SKM-1 (cell line): ENCODE results near the gene PCDHGC3.
A peak's percentile ranks its signal among the peaks of the same experiment; 100 is the strongest.

Experiments used
- DNase-seq: peaks from one replicate; lab custom pipeline; 2025; ENCODE audit not compliant: unreplicated experiment; lab: John Stamatoyannopoulos, UW

The PCDHGC3 gene

GRCh38 chr5:141506381-141507155 lies 30.8 kb downstream of the PCDHGC3 start:
- DNase-seq = no peak

- DNase-seq = no peak
Observed at GRCh38 chr5:141507387-141508091, 31.8 kb downstream of the PCDHGC3 start.

- no peak for DNase-seq
Observed at GRCh38 chr5:141508440-141508797, 32.7 kb downstream of the PCDHGC3 start.

- DNase-seq = no peak
Observed at GRCh38 chr5:141508798-141509611, 33.2 kb downstream of the PCDHGC3 start.

- no peak for DNase-seq
Observed at GRCh38 chr5:141510160-141510559, 34.4 kb downstream of the PCDHGC3 start.

- DNase-seq = no peak
Observed at GRCh38 chr5:141510850-141511601, 35.3 kb downstream of the PCDHGC3 start.

GRCh38 chr5:141511771-141512325 lies 36.1 kb downstream of the PCDHGC3 start:
- no peak for DNase-seq

- DNase-seq = peak; percentile 19
Observed at GRCh38 chr5:141512390-141512910, 36.7 kb downstream of the PCDHGC3 start.

- no peak for DNase-seq
Observed at GRCh38 chr5:141512911-141513626, 37.3 kb downstream of the PCDHGC3 start.

GRCh38 chr5:141513627-141514329 lies 38.0 kb downstream of the PCDHGC3 start:
- DNase-seq = no peak

- DNase-seq = no peak
Observed at GRCh38 chr5:141514330-141515133, 38.8 kb downstream of the PCDHGC3 start.

- no peak for DNase-seq
Observed at GRCh38 chr5:141515141-141515540, 39.4 kb downstream of the PCDHGC3 start.

- DNase-seq = no peak
Observed at GRCh38 chr5:141515946-141516671, 40.3 kb downstream of the PCDHGC3 start.

- no peak for DNase-seq
Observed at GRCh38 chr5:141516672-141517025, 40.9 kb downstream of the PCDHGC3 start.

- DNase-seq = no peak
Observed at GRCh38 chr5:141517312-141517711, 41.5 kb downstream of the PCDHGC3 start.

GRCh38 chr5:141517880-141518617 lies 42.3 kb downstream of the PCDHGC3 start:
- DNase-seq = no peak

GRCh38 chr5:141518618-141519015 lies 42.9 kb downstream of the PCDHGC3 start:
- DNase-seq = no peak
